ENCODE results near the gene GATB.
A peak's percentile ranks its signal among the peaks of the same experiment; 100 is the strongest.

Gene GATB, protein sequence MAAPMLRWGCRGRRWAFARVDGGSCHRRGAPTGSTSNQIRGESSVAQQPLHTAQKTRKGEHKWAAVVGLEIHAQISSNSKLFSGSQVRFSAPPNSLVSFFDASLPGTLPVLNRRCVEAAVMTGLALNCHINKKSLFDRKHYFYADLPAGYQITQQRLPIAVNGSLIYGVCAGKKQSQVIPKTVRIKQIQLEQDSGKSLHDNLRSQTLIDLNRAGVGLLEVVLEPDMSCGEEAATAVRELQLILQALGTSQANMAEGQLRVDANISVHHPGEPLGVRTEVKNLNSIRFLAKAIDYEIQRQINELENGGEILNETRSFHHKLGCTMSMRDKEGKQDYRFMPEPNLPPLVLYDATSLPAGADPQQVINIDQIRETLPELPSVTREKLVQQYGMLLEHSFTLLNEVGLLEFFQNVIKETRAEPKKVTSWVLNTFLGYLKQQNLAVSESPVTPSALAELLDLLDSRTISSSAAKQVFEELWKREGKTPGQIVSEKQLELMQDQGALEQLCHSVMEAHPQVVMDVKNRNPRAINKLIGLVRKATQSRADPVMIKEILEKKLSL

DNA sequence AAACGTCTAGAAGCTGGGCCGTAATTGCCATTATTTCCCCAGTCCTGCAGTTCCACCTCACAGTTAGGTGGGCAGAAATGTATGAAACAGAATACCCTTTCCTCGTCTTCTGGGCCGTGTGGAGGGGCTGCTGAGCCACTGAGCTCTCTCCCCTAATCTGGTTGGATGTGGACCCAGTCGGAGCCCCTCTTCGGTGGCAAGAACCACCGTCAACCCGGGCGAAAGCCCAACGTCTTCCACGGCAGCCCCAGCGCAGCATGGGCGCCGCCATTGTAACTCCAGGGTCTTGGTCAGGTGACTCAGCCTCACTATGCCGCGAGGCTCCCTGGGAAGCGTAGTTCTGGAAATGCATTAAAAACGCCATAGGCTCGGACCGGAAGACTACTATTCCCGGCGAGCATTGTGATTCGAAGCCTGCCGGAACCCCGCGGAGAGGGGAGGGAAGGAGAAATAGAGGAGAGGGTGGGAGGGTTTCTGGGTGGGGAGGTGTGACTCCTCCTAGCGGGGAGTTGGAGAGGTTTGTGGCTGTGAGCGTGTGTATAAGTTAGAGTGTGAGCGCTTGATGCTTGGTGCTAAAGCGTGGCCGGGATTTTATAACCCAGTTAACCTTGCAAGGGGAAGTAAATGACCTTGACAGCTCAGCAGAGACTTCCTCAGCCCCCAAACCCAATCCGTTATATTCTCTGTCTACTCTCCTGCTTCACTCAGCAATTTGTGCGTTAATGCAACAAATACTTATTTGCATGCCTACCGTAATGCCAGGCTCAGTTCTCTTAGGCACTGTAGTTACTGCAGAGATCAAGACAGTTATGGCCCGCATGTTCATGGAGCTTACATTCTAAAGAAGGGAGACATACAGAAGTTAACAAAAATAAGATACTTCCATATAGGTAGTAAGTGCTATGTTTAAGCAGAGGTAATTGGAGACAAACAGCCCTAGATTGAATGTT is at the start of gene GATB:
GATB (minus strand) TSS at position 296 of the 950 bp plus-strand sequence; CDS start at position 271, 25 bp downstream.
- DNase-seq (ENCODE audit: low read depth), result peak; percentile 84

DNA sequence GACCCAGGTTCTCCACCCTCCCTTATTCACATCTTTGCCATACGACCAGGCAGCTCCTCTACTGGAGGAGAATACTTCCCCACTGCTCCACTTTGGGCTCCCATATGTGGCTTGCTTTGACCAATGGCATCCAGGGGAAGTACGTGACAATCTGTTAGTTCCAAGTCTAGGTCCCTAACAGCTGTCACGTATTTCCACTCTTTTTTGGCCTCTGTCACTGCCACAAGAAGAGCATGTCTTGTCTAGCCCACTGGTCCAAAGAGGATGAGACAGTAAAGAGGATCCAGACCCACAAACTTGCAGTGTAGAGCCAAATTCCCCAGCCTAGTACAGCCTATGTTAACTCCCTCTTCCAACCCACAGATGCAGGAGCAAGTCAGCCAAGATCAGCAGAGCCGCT is 49.7 kb upstream of the GATB start:
- DNase-seq (ENCODE audit: low read depth), result no peak

GRCh38 chr4:151809716-151810115 is 48.9 kb upstream of the GATB start:
- DNase-seq (ENCODE audit: low read depth), result no peak

DNA sequence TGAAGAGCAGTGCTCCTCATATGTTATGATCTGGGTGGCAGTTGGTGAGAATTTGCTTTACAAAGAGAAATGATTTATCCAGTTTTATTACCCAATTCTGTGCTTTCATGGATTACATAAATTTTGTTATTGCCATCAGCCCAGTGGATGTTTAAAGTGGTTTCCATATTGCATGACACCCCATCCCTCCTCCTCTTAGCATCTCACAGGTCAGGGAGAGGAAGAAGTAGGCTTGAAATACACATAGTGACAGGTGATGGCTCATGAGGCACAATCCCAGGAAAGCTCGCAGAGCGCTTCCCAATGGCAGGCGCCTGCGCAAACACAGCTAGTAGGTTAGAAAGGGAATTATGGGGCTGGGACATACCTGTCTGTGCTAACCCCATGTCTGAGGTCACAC is 47.7 kb upstream of the GATB start:
- DNase-seq (ENCODE audit: low read depth), result no peak

DNA sequence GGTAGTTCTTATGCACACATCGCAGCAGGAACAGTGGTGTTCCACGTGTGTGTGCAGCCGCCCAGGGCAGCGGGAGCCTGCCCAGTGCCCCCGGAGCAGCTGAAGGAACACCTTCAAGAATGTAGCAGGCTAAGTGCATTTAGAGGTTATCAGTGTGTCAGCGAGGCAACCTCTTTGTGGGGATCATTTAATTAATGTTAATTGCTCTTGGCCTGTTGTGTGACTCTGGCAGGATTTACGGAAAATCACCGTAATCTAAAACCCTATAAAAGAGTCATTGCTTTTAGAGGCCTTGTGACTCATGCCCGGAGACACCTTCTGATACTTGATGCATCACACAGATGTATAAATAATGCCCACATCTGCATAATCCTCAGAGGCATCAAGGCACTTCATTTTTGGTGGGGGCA is 47.3 kb upstream of the GATB start:
- DNase-seq (ENCODE audit: low read depth), result no peak

DNA sequence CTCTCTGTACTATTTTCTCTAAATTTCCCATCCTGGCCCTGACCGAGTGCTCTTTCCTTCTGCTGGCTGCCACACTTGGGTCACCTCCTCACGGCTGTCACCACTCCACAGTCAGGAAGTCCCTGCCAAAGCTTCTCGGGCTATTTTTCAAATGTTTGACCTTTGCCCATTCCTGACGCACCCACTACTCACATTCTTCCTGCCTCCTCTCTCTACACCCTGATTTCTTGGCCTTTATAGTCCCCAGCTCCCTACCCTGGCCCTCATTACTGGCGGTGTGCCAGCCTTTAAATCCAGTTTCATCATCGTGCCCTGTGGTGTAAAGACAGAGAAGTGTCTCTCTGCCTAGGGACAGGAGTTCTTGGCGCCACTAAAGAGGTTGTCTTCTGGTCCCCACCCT is 46.4 kb upstream of the GATB start:
- no peak for DNase-seq (ENCODE audit: low read depth)

GRCh38 chr4:151806511-151806927 is 45.7 kb upstream of the GATB start:
- DNase-seq (ENCODE audit: low read depth), result no peak

DNA sequence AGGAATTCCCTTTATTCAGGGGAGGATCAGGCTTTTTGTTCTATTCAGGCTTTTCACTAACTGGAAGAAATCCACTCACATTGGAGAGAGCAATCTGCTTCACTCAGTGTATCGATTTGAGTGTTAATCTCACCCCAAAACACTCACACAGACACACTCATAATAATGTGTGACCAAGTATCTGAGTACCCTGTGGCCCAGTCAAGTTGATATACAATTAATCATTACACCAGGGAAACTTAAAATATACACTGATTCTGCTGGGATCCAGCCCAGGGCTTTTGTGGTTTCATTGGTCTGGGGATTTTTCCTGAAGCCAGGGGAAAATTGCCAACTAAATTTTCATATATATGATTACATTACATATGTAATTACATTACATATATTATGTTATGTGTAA is 44.0 kb upstream of the GATB start:
- no peak for DNase-seq (ENCODE audit: low read depth)

GRCh38 chr4:151804086-151804630 is 43.4 kb upstream of the GATB start:
- DNase-seq (ENCODE audit: low read depth), result no peak

DNA sequence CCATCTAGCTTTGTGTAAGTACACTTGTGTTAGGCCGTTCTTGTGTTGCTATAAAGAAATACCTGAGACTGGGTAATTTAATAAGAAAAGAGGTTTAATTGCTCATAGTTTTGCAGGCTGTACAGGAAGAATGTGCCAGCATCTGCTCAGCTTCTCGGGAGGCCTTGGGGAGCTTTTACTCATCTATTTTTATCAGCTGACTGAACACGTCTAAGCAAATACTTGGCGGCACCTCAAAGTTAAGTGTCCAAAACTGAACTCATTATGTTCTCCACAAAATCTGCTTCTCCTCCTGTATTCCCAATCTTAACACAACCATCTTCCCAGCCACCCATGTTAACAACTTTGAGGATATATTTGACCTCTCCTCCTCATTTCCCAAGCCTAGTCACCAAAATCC is 42.4 kb upstream of the GATB start:
- no peak for DNase-seq (ENCODE audit: low read depth)

DNA sequence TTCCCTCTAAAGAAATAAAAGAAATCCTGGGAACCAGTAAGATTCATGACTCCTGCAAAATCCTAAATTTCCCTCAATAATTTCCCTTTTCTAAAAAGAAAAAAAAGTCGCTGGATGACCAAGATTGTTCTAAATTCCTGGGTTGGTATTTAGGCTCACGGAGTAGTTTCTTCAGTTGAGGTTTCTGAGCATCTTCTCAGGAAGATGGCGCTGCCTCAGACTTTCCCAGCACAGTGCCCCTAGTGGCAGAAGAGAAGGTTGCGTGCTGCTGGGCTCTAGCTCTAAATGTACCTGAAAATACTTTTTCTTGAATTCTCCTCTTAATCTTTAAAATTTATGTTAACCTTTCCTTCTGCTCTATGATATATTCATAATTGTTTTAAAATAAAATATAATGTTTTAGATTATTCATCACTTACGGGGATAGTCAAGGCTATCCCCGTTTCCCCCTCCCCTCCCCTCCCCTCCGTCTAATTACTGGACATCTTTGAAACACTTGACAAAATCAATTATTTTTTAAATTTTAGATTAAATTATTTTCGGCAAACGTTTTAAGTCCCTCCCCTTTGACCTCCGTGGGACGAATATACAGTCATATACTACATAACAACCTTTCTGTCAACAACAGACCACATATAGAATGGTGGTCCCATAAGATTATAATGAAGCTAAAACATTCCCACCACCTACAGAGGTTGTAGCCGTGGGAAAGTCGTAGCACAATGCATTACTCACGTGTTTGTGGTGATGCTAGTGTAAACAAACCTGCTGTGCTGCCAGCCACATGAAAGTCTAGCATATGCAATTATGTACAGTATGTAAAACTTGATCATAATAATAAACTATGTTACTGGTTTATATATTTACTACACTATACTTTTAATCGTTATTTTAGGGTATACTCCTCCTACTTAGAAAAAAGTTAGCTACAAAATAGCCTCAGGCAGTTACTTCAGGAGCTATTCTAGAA is 41.0 kb upstream of the GATB start:
- peak; percentile 46 for DNase-seq (ENCODE audit: low read depth)

DNA sequence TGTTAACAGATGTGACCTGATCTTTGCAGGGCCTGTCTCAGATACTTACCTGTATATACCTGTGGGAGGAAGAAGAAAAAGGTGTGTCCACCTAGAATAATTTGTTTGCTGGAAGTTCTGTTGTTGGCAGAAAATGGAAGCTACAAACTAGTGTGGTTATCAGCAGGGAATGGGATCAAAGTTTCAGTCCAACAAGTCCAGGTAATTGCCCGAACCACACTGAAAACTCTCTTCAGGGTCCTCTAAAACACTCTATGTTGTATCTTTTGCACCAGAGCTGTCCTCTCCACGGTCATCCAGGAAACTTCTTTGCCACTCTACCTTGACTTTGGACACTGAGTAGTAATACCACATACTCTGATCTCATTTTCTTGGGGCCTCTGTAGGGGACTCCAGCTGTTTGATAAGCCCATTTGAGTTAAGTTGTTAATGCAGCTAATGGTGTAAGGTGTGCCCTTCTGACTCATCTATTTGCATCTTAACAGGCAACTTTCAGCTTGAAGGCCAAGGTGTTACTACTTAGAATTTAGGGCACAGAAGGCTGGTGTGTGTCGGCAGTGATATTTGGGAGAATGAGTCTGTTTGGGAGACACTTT is 38.7 kb upstream of the GATB start:
- DNase-seq (ENCODE audit: low read depth), result no peak

DNA sequence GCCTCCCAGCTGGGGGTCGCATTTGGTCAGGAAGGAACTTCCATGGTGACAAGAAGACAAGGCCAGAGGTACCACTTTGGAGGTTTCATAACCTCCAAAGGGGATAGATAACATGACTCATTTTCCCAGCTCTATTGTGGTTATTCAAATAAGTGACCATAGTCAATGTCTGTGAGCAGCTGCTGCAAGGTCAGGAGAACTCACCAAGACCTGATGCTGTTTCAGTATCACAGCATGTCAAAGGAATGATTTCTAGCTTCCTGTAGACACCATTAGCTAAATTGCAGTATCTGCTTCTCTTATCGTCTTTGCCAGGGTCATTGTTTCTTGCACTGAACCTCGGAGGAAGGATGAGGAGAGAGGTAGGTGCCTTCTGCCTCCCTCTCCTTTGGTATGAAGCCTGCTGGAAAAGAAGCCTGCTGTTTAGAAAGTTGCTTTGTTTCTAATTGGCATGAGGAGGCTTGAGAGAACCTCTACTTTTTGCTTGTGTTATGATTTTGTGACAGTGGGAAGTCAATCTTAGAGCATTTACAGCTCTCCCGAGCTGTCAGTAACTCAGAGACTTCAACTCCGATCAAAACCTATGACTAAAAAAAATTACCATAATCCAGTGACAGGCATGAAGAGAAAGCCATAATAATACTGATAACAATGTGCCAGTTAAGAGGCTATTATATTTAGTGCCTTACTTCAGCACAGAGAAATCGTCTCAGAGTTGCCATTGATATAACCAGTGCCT is 38.0 kb upstream of the GATB start:
- no peak for DNase-seq (ENCODE audit: low read depth)

- no peak for DNase-seq (ENCODE audit: low read depth)
Observed at GRCh38 chr4:151797853-151798252, 37.0 kb upstream of the GATB start.

DNA sequence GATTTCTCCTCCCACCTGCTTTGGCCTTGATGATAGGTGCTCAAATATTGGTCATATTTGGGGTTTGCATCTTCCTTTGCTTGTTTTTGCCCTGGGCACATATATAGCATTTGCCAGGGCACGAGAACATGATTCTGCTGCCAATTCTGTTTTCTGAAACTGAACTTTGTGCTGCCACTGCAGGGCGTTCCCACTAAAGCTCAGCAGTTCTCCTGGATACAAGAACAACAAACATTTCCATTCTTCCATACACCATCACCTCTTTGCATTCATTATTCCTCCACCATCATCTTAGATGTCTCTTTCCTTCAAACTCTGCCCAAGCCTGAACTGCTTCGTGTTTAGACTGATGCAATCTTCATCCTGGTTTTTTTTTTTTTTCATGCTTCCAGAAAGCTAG is 36.3 kb upstream of the GATB start:
- DNase-seq (ENCODE audit: low read depth), result no peak

DNA sequence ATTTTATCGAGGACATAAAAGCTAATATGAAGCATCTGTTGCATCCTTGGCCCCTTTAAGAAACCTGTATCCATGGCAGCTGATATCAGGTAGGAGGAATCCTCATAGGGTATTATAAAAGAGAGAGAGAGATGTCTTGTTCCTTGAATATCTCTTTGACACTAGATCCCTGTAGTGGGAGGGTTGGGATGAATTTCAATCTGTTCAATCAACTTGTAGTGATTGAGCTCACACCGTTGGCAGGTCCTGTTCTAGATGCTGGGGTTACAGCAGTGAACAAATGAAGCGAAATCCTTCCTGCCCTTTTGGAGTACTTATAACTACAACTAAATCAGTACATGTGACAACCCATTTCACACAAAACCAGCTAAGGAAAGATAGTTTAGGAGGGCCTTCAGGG is 35.3 kb upstream of the GATB start:
- DNase-seq (ENCODE audit: low read depth), result no peak

- DNase-seq (ENCODE audit: low read depth), result no peak
Observed at GRCh38 chr4:151792995-151793394, 32.2 kb upstream of the GATB start.

GRCh38 chr4:151792530-151792929 is 31.7 kb upstream of the GATB start:
- DNase-seq (ENCODE audit: low read depth), result no peak

GRCh38 chr4:151788021-151788420 is 27.2 kb upstream of the GATB start:
- no peak for DNase-seq (ENCODE audit: low read depth)

GRCh38 chr4:151786158-151786495 is 25.3 kb upstream of the GATB start:
- no peak for DNase-seq (ENCODE audit: low read depth)

All from activated T-cell treated with anti-CD3 and anti-CD28 coated beads for 1 hour (primary cell).